Stimulated activated CD4-positive, alpha-beta T cell treated with anti-CD3 and anti-CD28 coated beads, Interleukin-1b, Interleukin-23, amount 100 ng/mL, for 24 hours (primary cell): ENCODE measurements around the gene CPNE6.

Experiments
- DNase-seq, 4 experiments: peaks; one replicate each; pipeline ENCODE4 v3.0.0-alpha.2; 2020; ENCODE audit warnings: low read depth in 4 of 4, low spot score in 1 of 4

Gene CPNE6

GRCh38 chr14:24068711-24069410, 2.5 kb upstream of the CPNE6 start:
- DNase-seq, result no peak

- no peak for DNase-seq
These were observed 2.0 kb upstream of the CPNE6 start for GRCh38 chr14:24069411-24069735.

DNA sequence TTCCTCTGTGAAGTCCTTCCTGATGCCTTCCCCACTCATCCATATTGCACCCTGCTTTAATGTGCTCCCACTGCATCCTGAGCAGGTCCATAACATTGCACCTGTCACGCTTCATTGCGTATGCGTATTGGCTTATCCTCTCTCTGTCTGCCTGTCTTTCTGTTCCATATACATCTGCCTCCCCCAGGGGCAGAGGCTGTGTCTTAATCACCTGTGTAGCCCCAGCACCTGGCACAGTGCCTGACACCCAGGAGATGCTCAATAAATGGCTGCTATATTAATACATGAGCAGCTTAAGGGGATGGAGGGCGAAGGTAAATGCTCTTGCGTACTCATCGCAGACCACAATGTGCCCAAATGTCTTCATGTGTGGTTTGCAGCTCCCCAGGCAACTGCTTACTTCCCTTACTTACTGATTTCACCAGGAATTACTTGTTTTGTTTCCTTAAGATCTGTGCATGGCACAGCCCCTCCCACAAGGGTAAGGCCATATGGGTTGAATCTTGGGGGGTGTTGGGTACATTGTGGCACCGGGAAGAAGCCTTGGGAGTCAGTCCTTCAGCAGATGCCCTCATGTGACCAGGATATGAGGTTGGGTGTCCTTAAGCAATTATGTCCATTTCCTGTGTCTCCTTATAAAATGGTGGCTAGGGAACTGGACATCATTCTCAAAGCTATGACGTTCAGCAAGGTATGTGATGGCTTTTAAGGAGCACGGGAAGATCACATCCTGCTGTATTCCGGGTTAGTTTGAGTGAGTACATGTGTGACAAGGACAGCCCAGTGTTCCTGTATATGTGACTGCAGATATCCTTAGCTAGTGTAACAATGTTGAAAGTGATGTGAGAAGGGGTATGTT, 848 bp upstream of the CPNE6 start:
- DNase-seq, result no peak

GRCh38 chr14:24071836-24072430, 571 bp downstream of the CPNE6 start:
- DNase-seq, result no peak

- DNase-seq, result no peak
These were observed 1.1 kb downstream of the CPNE6 start for GRCh38 chr14:24072436-24072835.

GRCh38 chr14:24072881-24073877, 1.8 kb downstream of the CPNE6 start:
- DNase-seq, result no peak

GRCh38 chr14:24074625-24075484, 3.5 kb downstream of the CPNE6 start:
- no peak for DNase-seq

DNA sequence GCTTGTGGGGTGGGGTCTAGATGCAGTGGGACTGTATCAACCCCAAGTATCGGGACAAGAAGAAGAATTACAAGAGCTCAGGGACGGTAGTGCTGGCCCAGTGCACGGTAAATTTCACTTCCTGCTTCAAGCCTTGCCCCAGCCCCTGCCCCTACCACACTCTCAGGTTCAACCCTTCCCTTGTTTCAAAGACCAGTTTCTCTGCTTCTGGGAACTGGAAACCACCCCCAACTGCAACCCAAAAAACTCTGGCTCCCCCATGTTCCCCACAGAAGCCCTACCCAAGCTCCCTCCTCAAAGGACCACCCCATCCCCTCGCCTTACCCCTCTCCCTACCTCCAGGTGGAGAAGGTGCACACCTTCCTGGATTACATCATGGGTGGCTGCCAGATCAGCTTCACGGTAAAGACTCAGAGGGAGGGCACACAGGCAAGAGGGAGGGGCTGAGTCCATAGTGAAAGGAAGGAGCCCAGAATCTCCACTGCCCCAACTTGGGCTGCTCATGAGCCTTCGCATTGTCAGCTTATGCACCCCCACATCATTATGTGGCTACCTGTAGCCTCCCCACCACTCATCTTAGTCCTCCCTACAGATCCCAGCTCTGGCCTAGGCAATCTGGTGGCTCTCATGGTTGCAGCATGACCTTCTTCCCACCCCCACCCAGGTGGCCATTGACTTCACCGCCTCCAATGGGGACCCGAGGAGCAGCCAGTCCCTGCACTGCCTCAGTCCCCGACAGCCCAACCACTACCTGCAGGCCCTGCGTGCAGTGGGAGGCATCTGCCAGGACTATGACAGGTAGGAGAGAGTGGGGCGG, 4.3 kb downstream of the CPNE6 start:
- no peak for DNase-seq

- DNase-seq, result no peak
These were observed 4.9 kb downstream of the CPNE6 start for GRCh38 chr14:24076302-24076601.

GRCh38 chr14:24077086-24077485, 5.7 kb downstream of the CPNE6 start:
- DNase-seq, result no peak

GRCh38 chr14:24078146-24078545, 6.8 kb downstream of the CPNE6 start:
- DNase-seq, result no peak

DNA sequence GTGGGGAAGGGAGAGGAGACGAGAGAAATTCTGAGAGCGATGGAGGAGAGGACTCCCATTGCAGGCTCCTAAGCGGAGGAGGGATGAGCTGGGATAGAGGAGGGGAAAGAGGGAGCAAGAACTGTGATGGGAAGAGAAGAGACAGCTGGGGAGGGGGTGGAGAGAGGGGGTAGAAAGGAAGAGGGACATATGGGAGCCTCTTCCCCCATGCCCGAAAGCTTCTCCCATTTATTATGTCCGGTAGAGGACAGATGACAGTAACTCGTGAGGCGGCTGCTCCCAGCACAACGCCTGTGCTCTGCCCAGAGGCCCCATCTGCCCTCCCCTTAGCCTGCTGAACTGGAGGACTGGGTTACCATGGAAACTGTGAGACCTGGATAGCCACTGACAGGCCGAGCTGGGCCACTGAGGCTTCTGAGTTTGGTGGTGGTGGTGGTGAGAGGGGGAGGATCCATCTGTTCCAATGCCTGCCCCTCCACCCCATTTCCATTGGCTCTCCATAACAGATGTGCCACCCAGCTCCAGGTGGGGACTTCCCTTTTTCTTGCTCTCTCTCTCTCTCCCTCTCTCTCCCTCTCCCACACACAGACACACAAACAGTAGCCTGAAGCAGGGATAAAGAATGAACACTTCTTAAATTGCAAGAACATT, 8.3 kb downstream of the CPNE6 start:
- no peak for DNase-seq

- no peak for DNase-seq
These were observed 8.8 kb downstream of the CPNE6 start for GRCh38 chr14:24080142-24080530.

DNA sequence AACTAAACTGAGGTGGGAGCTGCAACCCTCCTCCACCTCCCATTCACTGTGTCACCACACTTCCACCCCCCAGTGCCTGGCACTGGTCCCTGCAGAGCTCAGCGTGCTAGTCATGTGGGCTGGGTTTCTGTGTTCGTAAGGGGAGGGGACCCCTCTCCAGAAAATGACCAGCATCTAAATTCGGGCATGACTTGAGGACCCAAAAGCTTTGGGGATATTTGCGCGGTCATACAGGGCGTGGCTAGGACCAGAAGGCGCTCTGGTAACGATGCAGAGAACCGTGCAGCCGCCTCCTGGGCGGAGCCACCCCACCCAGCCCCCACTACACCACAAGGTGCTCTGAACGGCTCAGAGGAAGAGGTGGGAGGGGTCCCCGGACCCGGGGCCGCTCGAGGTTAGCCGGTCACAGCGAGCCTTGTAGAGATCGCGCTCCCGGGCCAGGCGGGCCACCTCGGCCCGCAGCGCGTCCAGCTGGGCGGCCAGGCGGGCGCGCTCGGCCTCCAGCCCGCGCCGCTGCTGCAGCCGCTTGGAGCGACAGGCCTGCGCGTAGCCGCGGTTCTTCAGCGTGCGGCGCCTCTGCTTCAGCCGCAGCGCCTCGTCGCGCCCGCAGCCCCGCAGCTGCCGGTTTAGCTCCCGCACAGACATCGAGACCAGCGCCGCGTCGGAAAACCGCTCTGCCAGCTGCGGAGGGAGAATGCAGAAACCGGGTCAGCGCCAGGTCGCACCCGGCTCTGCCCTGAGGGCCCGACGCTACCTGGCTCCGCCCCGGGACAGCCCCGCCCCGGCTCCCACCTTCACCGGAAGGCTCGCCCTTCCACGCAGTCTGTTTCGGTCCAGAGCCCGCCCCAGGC, 9.8 kb downstream of the CPNE6 start:
- DNase-seq, result peak; percentile 32 to 72 (median 52)

DNA sequence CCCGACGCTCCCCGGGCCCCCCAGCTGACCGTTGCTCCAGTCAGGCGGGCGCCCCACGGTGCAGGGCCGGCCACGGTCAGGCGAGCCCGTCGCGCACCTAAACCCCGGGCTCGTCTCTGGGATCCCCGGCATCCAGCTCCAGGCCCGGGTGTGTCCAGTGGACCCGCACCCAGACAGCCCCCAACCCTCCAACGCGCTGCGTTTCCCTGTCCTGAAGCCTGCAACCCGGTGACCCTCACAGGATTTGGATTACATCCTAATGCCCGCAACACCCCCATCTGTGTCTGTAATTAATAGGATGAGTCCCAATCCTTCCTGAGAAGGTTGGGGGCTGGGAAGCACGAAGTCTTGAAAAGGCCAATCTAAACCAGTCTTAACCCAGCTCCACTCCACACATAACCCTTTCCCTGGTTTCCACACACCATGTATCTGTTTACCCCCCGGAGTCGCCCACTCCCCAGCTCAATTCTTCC, 10.4 kb downstream of the CPNE6 start:
- no peak for DNase-seq

GRCh38 chr14:24082411-24083080, 11.2 kb downstream of the CPNE6 start:
- DNase-seq, result no peak

- no peak for DNase-seq
These were observed 12.1 kb downstream of the CPNE6 start for GRCh38 chr14:24083462-24083861.
